Heart left ventricle (tissue), 16 donors: ENCODE data around the gene SDR42E2. TPM values are rescaled to one million over a fixed set of nuclear protein-coding genes. Genes with fewer than 3 reads are reported as not detected.
"Not testable (repeated sequence)": the region's sequence is repeated elsewhere in the genome, so short reads cannot be mapped to it uniquely, and the experiment has no call there.

ENCODE experiments used
- ATAC-seq, 4 donors: fragments of 200-7000 bp; cut with Tn5 transposase; one replicate each; pipeline ENCODE4 v1.9.1; 2020 to 2022; ENCODE audit warnings: moderate library complexity in 4 of 4, mild to moderate bottlenecking in 3 of 4, moderate number of reproducible peaks in 1 of 4
- DNase-seq, 5 donors: peaks; one replicate each; pipeline ENCODE4 v3.0.0-alpha.2; 2020
- H3K27ac ChIP-seq, 12 donors: fragments of 200-600 bp; sonication (generic) in 4 of 12; one replicate each; pipeline versions ENCODE4 v1.5.0 to v1.8.0; 2016 to 2022; ENCODE audit warnings: mild to moderate bottlenecking in 2 of 12
- H3K27me3 ChIP-seq, 9 donors: fragments of 200-600 bp; sonication (generic) in 2 of 9; one replicate each; pipeline versions ENCODE4 v1.5.1 to v1.8.0; 2016 to 2022; ENCODE audit warnings: mild to moderate bottlenecking in 3 of 9
- H3K36me3 ChIP-seq, 9 donors: fragments of 200-600 bp; sonication (generic) in 2 of 9; one replicate each; pipeline versions ENCODE4 v1.5.0 to v1.8.0; 2018 to 2022; ENCODE audit warnings: mild to moderate bottlenecking in 2 of 9
- H3K4me1 ChIP-seq, 12 donors: fragments of 200-600 bp; sonication (generic) in 4 of 12; one replicate each; pipeline versions ENCODE4 v1.5.0 to v1.8.0; 2016 to 2022; ENCODE audit warnings: mild to moderate bottlenecking in 3 of 12
- H3K4me3 ChIP-seq, 12 donors: fragments of 200-600 bp; sonication (generic) in 4 of 12; one replicate each; pipeline versions ENCODE4 v1.5.0 to v1.8.0; 2017 to 2022; ENCODE audit warnings: mild to moderate bottlenecking in 9 of 12, moderate library complexity in 4 of 12
- H3K9me3 ChIP-seq, 12 donors: fragments of 200-600 bp; sonication (generic) in 4 of 12; one replicate each; pipeline versions ENCODE4 v1.5.0 to v1.8.0; 2016 to 2022; ENCODE audit warnings: mild to moderate bottlenecking in 1 of 12
- CTCF ChIP-seq, 12 donors: fragments of 200-600 bp; sonication (generic) in 4 of 12; IDR thresholded peaks; one replicate each; pipeline versions ENCODE4 v1.5.0 to v1.8.0; 2018 to 2022; ENCODE audit warnings: antibody characterized with exemption in 12 of 12, mild to moderate bottlenecking in 5 of 12
- POLR2A ChIP-seq, 2 donors: fragments of 450-650 bp; IDR thresholded peaks; one replicate each; pipeline ENCODE4 v1.6.1; 2017; ENCODE audit warnings: antibody characterized with exemption in 2 of 2, mild to moderate bottlenecking in 2 of 2, moderate library complexity in 2 of 2
- WGBS, 4 donors: extraction: QIAGEN DNeasy Blood & Tissue Kit in 2 of 4; methylation state at CpG; one replicate each; pipeline versions ENCODE4 v1.1.5 to v1.1.7; 2013 to 2018; 5-methylcytosine and 5-hydroxymethylcytosine counted together
- intact Hi-C, 10 donors: fragments of 100-400 bp; cut with DNase I; formaldehyde crosslinking; loops; one replicate each; pipeline versions ENCODE4 v1.11.1 to v1.14.2; 2022
- polyA plus RNA-seq, 2 donors: library from polyadenylated mRNA; stranded (reverse); fragments of 200-250 nt; gene quantifications; one replicate each; pipeline ENCODE4 v1.2.3, GENCODE V29; 2013
- total RNA-seq, 9 donors: library from RNA; depleted of rRNA in 2 of 9; stranded (reverse); fragments of >200 nt in 2 of 9; fragmentation: NEBNext Ultra II Directional in 3 of 9; extraction: Animal tissue kit (Norgen Biotek cat#: 25700) in 3 of 9; gene quantifications; one replicate each; pipeline versions ENCODE4 v1.1.0 to v1.2.4, GENCODE V29; 2016 to 2023
- donor health status: ischemic (EF 13 %, LVEDD 7.1; RV severe dilation, severe dysfunction).
- donor health status: healthy with polysubstance abuse.
- donor health status: DM: no; HTN: yes; CAD: no.
- donor health status: DM: no; HTN: no; CAD: no.
- donor health status: ischemic (EF 25% LVEDD 6.9; RV normal size, moderate dysfunction).
- donor health status: ischemic (EF 25% LVEDD 5.7; RV mildly dilated, moderate dysfunction).
- donor health status: healthy.
- donor health status: DM: yes; HTN: yes; CAD: no.
- donor health status: ischemic (EF 35%, LVEDD 5.7; RV mildly dilated, moderate dysfunction).
- donor health status: nonischemic (EF 11% LVEDD 7.7; RV severe dilation, severe dysfunction).
- donor health status: DM: yes; HTN: yes; CAD: no.
- donor health status: PGD.
- donor health status: ischemic (EF 29% LVEDD 5.4; RV normal size, mild dysfunction).
- donor health status: nonischemic (EF 23%, LVEDD 6.1; RV moderate dilation, normal function).

The SDR42E2 gene
- total and polyA plus RNA-seq, 11 donors: not detected

GRCh38 chr16:22216191-22216831 is 54.0 kb downstream of the SDR42E2 start:
- TF ChIP-seq POLR2A (IDR thresholded peaks at IDR 0.05) (no peak), CTCF (IDR thresholded peaks at IDR 0.05) (no peak)
- H3K27ac ChIP-seq: peak overlapping the region in 2 of 12 donors; percentile 20 to 39
- H3K27me3 ChIP-seq: no peaks in the 10 kb centered on the region
- H3K4me1 ChIP-seq: peaks cover 0 to 54% (median 28%) of the 10 kb centered on the region in 12 donors
- H3K36me3 ChIP-seq: peaks cover 0 to 32% (median 0%) of the 10 kb centered on the region in 9 donors
- no peak overlapping the region for H3K4me3 ChIP-seq
- WGBS, 4 donors: 75 to 78% (median 77%) methylated on average over 9 of the region's 9 CpGs
- H3K9me3 ChIP-seq: no peaks in the 10 kb centered on the region
- intact Hi-C loops: loop anchor here in 1 of 10 donors (5.0 kb wide), 1 partner anchor 76 kb away; no protein-coding TSS in a partner anchor
- DNase-seq: peak in 1 of 5 donors; percentile 3
- peak in 2 of 4 donors; percentile 6 to 42 for ATAC-seq

DNA sequence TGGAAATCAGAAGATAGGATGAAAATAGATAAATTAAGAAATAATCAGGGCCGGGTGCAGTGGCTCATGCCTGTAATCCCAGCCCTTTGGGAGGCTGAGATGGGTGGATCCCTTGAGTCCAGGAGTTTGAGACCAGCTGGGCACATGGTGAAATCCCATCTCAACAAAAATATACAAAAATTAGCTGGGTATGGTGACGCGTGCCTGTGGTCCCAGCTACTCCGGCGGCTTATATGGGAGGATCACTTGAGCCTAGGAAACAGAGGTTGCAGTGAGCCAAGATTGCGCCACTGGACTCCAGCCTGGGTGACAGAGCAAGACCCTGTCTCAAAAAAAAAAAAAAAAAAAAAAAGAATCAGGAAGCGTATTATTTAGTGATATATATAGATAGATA is 54.5 kb downstream of the SDR42E2 start:
- not testable (repeated sequence) for ATAC-seq, H3K4me3 ChIP-seq, H3K27me3 ChIP-seq, H3K9me3 ChIP-seq
- peak in 1 of 5 donors; percentile 7 for DNase-seq
- 90 to 95% (median 91%) methylated on average over 7 of the region's 7 CpGs for WGBS, 4 donors
- Histone ChIP-seq H3K36me3 (peaks cover 0 to 31% (median 0%) of the 10 kb centered on the region in 9 donors), H3K4me1 (peaks cover 0 to 50% (median 27%) of the 10 kb centered on the region in 12 donors), H3K27ac (peak overlapping the region in 2 of 12 donors; percentile 20 to 39)
- intact Hi-C loops: loop anchor here in 1 of 10 donors (5.0 kb wide), 1 partner anchor 75 kb away; no protein-coding TSS in a partner anchor

DNA sequence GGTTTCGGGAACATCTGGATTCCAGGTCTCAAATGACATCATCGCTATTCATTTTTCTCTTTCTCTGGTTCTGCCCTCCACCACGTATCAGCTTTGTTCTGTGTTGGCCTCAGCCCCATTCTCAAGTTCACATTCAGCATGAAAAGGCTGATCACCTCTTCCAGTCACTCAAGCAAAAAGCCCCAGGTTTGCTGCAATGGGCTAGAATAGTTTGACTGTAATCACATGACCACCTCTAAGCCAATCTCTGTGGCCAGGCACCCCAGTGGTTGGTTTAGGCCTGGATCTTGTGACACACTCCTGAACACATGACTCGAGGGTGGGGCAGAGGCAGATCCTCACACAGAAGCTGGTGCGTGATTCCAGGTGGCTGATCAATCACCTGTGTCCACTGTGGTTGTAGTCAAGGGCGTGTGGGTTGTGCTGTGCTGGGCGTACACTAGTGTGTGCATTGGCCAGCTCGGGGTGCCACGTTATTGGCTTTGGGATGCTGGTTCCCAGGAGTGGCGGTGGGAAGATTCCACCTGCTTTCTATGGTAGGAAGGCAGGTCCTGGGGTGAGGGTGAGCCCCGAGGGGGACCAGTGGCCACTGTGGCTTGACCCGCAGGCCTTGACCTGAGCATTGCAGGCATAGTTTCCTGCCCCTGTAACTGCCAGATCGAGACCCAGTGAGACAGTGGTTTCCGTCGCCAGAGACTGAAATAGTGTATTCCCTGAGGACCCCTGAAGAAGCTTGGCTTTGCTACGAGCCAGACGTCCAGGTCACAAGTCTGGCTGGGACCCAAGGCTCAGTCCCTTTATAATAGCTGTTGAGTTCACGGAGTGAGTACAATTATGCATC is 55.8 kb downstream of the SDR42E2 start:
- DNase-seq (peak; percentile 46 to 63 (median 57)), ATAC-seq (peak in 2 of 4 donors; percentile 15 to 43)

More for the DNA sequence above, 55.8 kb downstream of the SDR42E2 start:
- TF ChIP-seq CTCF (IDR thresholded peaks at IDR 0.05) (no peak), POLR2A (IDR thresholded peaks at IDR 0.05) (no peak)
- WGBS, 4 donors: 53 to 65% (median 60%) methylated on average over 16 to 18 of the region's 18 CpGs
- Histone ChIP-seq H3K27ac (peak overlapping the region in 5 of 12 donors; percentile 14 to 73 (median 34)), H3K4me1 (peaks cover 0 to 43% (median 27%) of the 10 kb centered on the region in 12 donors), H3K9me3 (no peaks in the 10 kb centered on the region), H3K36me3 (peaks cover 0 to 24% (median 0%) of the 10 kb centered on the region in 9 donors), H3K4me3 (no peak overlapping the region), H3K27me3 (no peaks in the 10 kb centered on the region)
- intact Hi-C loops: loop anchor here in 1 of 10 donors (5.0 kb wide), 1 partner anchor 74 kb away; no protein-coding TSS in a partner anchor
